Adrenal gland (tissue), 5 donors: Measurements from ENCODE around the gene S100P.

Source experiments
- CTCF ChIP-seq, 6 experiments: fragments of 450-650 bp in 4 of 6; fragments of 200-600 bp in 2 of 6; sonication (generic) in 1 of 6; IDR thresholded peaks; 1 replicate in 5 of 6; 2 replicates in 1 of 6; pipeline versions ENCODE4 v1.5.1 to v1.8.0; 2016 to 2021; ENCODE audit warnings: antibody characterized with exemption in 6 of 6, mild to moderate bottlenecking in 2 of 6, moderate library complexity in 1 of 6
- POLR2A ChIP-seq, 2 donors: fragments of 450-650 bp; IDR thresholded peaks; one replicate each; pipeline ENCODE4 v1.6.1; 2017; ENCODE audit warnings: antibody characterized with exemption in 2 of 2, mild to moderate bottlenecking in 2 of 2, moderate library complexity in 1 of 2
- donor health status: DM: no; HTN: no; CAD: no.

- TF ChIP-seq POLR2A (IDR thresholded peaks at IDR 0.05): no peak
- no peak for TF ChIP-seq CTCF (IDR thresholded peaks at IDR 0.05)
Measured at GRCh38 chr4:6680372-6681034, 13.2 kb upstream of the S100P start.
